OCI-LY7 (cell line): Measurements from ENCODE around the gene C1orf21. TPM values are rescaled to one million over a fixed set of nuclear protein-coding genes. Genes with fewer than 3 reads are reported as not detected.

Experiments
- BruUV-seq: library from RNA; stranded (reverse); fragments of 400-500 nt; replicated peaks from 2 replicates; lab custom pipeline; 2021; lab: Mats Ljungman, UMichigan
- CTCF ChIA-PET: fragments of 300-600 bp; sonication (Branson Sonifier 250); formaldehyde crosslinking; loops from one replicate; lab custom pipeline; 2022; ENCODE audit warnings: antibody characterized with exemption; ENCODE audit not compliant: unreplicated experiment; lab: Charles Lee
- POLR2A ChIA-PET: fragments of 300-600 bp; sonication (Branson Sonifier 250); formaldehyde crosslinking; loops from one replicate; lab custom pipeline; 2022; ENCODE audit warnings: antibody characterized with exemption; lab: Charles Lee
- DNase-seq: peaks from one replicate; pipeline ENCODE4 v3.0.0-alpha.2; 2015; ENCODE audit warnings: low spot score
- H2AFZ ChIP-seq: fragments of 200-600 bp; sonication (generic), shearing (Covaris generic); 2 replicates; pipeline ENCODE4 v1.6.1; 2014; ENCODE audit warnings: mild to moderate bottlenecking, antibody characterized with exemption, low read length, moderate library complexity
- H3K27ac ChIP-seq: fragments of 200-600 bp; sonication (generic); 2 replicates; pipeline ENCODE4 v1.5.1; 2014; ENCODE audit warnings: mixed run types, low read depth, mild to moderate bottlenecking, moderate library complexity, low read length, inconsistent platforms; ENCODE audit not compliant: poor library complexity, severe bottlenecking
- H3K36me3 ChIP-seq: fragments of 200-600 bp; sonication (generic); 2 replicates; pipeline ENCODE4 v1.6.1; 2014; ENCODE audit warnings: mild to moderate bottlenecking, antibody characterized with exemption, low read length, moderate library complexity, mixed read lengths; ENCODE audit not compliant: insufficient read depth
- H3K4me1 ChIP-seq: fragments of 200-600 bp; sonication (generic); 2 replicates; pipeline ENCODE4 v1.5.1; 2014; ENCODE audit warnings: mild to moderate bottlenecking, low read length; ENCODE audit not compliant: insufficient read depth, poor library complexity, severe bottlenecking
- H3K4me2 ChIP-seq: fragments of 200-600 bp; sonication (generic); 2 replicates; pipeline ENCODE4 v1.6.1; 2014; ENCODE audit warnings: mild to moderate bottlenecking, low read length
- H3K4me3 ChIP-seq: fragments of 200-600 bp; sonication (generic); 2 replicates; pipeline ENCODE4 v1.5.1; 2014; ENCODE audit warnings: mild to moderate bottlenecking, low read depth, low read length; ENCODE audit not compliant: poor library complexity, severe bottlenecking
- H3K79me2 ChIP-seq: fragments of 200-600 bp; sonication (generic); 2 replicates; pipeline ENCODE4 v1.6.1; 2016; ENCODE audit warnings: low read depth, mild to moderate bottlenecking, low read length, moderate library complexity, mixed read lengths; ENCODE audit not compliant: insufficient read depth
- H3K9me2 ChIP-seq: fragments of 200-600 bp; sonication (generic); 2 replicates; pipeline ENCODE4 v1.6.1; 2016; ENCODE audit warnings: mild to moderate bottlenecking, low read length, mixed read lengths; ENCODE audit not compliant: insufficient read depth
- H3K9me3 ChIP-seq: fragments of 200-600 bp; sonication (generic); 2 replicates; pipeline ENCODE4 v1.6.1; 2014; ENCODE audit warnings: mild to moderate bottlenecking, mixed run types, low read length, mixed read lengths
- H4K20me1 ChIP-seq: fragments of 200-600 bp; sonication (generic); 2 replicates; pipeline ENCODE4 v1.6.1; 2014; ENCODE audit warnings: mild to moderate bottlenecking, antibody characterized with exemption, low read length, moderate library complexity, mixed read lengths; ENCODE audit not compliant: insufficient read depth
- EZH2phosphoT487 ChIP-seq: fragments of 200-600 bp; sonication (generic); IDR thresholded peaks from 2 replicates; pipeline ENCODE4 v1.6.1; 2018; ENCODE audit warnings: low read depth, borderline replicate concordance, mild to moderate bottlenecking, mixed run types, antibody characterized with exemption, low read length, moderate library complexity, mixed read lengths
- intact Hi-C: fragments of 100-400 bp; cut with micrococcal nuclease; formaldehyde crosslinking; loops from one replicate; pipeline ENCODE4 v1.10.0; 2022; ENCODE audit not compliant: unreplicated experiment
- total RNA-seq, 2 experiments: library from RNA; depleted of rRNA in 1 of 2; stranded (reverse); fragments of >200 nt in 1 of 2; shearing (Covaris generic) in 1 of 2; gene quantifications; 2 replicates each; pipeline ENCODE4 v1.2.3, GENCODE V29; 2014 to 2022
- TF ChIP-seq, protein P1 (sequence below): fragments of 200-600 bp; sonication (generic); conservative IDR thresholded peaks from 2 replicates; pipeline ENCODE4 v1.5.1; 2014; ENCODE audit warnings: mild to moderate bottlenecking, antibody characterized with exemption, low read length, moderate library complexity, mixed read lengths

The C1orf21 gene
- total RNA-seq, 2 experiments from 2014 or later, result not detected

DNA sequence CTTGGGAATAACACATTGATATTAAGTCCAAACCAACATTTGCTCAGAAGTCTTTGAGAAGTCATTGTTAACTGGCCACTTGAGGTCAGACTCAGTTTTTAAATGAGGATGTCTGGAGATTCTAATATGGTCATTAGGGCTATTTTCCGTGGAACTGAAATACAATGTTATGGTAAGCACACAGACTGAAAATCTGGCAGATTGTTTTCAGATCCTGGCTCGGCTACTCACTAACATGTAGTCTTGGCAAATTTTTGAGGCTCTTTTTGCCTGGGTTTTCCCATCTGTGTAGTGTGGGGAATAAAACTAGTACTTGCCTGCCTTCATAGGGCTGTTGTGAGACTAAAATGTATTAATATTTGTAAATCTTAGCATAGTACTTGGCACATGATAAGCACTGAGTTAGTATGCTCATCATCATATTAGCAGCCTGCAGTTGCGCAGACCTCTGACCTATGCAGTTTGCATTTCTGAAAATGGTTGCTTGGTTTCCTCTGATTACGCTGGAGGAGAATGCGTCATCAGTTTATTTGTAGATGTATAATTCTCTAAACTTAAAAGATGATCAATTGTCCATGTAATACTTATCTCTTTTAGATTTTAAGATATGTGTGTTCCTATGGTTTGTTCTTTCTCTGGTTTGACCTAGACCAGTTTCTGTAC lies 100.8 kb downstream of the C1orf21 start:
- POLR2A ChIA-PET, result no interaction called here
- Histone ChIP-seq H4K20me1 (no peaks in the 10 kb centered on the region), H3K4me2 (no peak overlapping the region), H3K79me2 (no peaks in the 10 kb centered on the region), H3K4me1 (no peaks in the 10 kb centered on the region), H3K4me3 (no peak overlapping the region), H3K9me2 (no peaks in the 10 kb centered on the region), H2AFZ (no peak overlapping the region), H3K36me3 (no peaks in the 10 kb centered on the region), H3K9me3 (no peaks in the 10 kb centered on the region), H3K27ac (no peak overlapping the region)
- intact Hi-C loops, result no loop called here
- no peak for DNase-seq
- CTCF ChIA-PET, result no interaction called here
- no peak for TF ChIP-seq EZH2phosphoT487
- TF ChIP-seq, protein P1, sequence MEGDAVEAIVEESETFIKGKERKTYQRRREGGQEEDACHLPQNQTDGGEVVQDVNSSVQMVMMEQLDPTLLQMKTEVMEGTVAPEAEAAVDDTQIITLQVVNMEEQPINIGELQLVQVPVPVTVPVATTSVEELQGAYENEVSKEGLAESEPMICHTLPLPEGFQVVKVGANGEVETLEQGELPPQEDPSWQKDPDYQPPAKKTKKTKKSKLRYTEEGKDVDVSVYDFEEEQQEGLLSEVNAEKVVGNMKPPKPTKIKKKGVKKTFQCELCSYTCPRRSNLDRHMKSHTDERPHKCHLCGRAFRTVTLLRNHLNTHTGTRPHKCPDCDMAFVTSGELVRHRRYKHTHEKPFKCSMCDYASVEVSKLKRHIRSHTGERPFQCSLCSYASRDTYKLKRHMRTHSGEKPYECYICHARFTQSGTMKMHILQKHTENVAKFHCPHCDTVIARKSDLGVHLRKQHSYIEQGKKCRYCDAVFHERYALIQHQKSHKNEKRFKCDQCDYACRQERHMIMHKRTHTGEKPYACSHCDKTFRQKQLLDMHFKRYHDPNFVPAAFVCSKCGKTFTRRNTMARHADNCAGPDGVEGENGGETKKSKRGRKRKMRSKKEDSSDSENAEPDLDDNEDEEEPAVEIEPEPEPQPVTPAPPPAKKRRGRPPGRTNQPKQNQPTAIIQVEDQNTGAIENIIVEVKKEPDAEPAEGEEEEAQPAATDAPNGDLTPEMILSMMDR, result no peak
- BruUV-seq, result no TSS peak

DNA sequence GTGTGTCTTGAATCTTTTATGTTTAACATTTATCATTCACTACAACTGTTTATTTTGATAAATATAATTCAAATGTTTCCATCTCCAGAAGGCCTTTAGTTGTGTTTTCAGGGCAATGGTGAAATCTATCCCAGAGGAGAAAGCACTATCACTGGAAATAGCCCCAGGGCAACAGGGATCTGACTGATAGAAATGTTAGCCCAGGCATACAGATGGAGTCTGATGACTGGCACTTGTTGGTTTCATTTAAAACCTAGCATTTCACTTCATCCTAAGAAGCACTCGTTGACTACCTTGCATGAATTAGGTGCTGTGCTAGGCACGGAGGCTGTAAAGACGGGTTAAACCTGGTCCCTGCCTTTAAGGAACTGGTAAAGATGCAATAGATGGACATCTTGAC lies 103.1 kb downstream of the C1orf21 start:
- H3K4me3 ChIP-seq, result no peak overlapping the region
- no peaks in the 10 kb centered on the region for H3K9me2 ChIP-seq
- no peak for DNase-seq
- intact Hi-C loops, result no loop called here
- no peaks in the 10 kb centered on the region for H3K36me3 ChIP-seq
- no TSS peak for BruUV-seq
- H4K20me1 ChIP-seq, result no peaks in the 10 kb centered on the region
- no peaks in the 10 kb centered on the region for H3K9me3 ChIP-seq
- H3K4me2 ChIP-seq, result no peak overlapping the region
- POLR2A ChIA-PET, result no interaction called here
- H2AFZ ChIP-seq, result no peak overlapping the region
- CTCF ChIA-PET, result no interaction called here
- TF ChIP-seq, protein P1, result no peak
- no peak for TF ChIP-seq EZH2phosphoT487
- no peaks in the 10 kb centered on the region for H3K4me1 ChIP-seq
- H3K79me2 ChIP-seq, result no peaks in the 10 kb centered on the region
- H3K27ac ChIP-seq, result no peak overlapping the region

DNA sequence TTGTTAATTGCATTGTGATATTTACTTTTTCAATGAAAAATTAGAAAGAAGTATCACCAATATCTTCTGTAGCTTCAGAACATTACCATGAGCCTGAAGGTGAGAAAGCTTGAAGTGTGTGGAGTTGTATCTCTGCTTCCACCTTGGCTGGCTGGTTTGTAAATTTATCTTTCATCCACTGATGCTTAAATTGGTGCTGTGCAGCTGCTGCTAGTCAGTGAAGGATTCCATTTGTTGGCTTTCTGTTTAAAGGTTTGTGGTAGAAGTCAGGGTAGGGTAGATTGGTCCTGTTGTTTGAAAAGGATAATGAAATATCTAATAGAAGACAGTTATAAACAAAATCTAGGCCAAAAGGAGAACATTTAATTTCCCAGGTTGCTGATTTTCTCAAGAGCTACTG lies 105.7 kb downstream of the C1orf21 start:
- no TSS peak for BruUV-seq
- Histone ChIP-seq H4K20me1 (no peaks in the 10 kb centered on the region), H2AFZ (no peak overlapping the region), H3K9me3 (no peaks in the 10 kb centered on the region), H3K4me3 (no peak overlapping the region), H3K79me2 (no peaks in the 10 kb centered on the region), H3K27ac (no peak overlapping the region), H3K4me2 (no peak overlapping the region), H3K9me2 (no peaks in the 10 kb centered on the region), H3K36me3 (no peaks in the 10 kb centered on the region), H3K4me1 (no peaks in the 10 kb centered on the region)
- DNase-seq, result no peak
- ChIA-PET POLR2A (interaction anchor here (0.6 to 1.2 kb wide), 2 partner anchors 21 to 274 kb away, joined by 3 read pairs; no protein-coding TSS in a partner anchor), CTCF (no interaction called here)
- TF ChIP-seq, protein P1, result no peak
- TF ChIP-seq EZH2phosphoT487, result no peak
- intact Hi-C loops, result no loop called here
